ENCODE data around the gene AMOT. TPM values are rescaled to one million over a fixed set of nuclear protein-coding genes. Genes with fewer than 3 reads are reported as not detected.
A peak's percentile ranks its signal among the peaks of the same experiment; 100 is the strongest.
"Not testable (repeated sequence)": the region's sequence is repeated elsewhere in the genome, so short reads cannot be mapped to it uniquely, and the experiment has no call there.

AMOT gene
- 1.7 and 3.2 TPM in 2 replicates for total RNA-seq (2014; rRNA removed; shearing (Covaris generic))

DNA sequence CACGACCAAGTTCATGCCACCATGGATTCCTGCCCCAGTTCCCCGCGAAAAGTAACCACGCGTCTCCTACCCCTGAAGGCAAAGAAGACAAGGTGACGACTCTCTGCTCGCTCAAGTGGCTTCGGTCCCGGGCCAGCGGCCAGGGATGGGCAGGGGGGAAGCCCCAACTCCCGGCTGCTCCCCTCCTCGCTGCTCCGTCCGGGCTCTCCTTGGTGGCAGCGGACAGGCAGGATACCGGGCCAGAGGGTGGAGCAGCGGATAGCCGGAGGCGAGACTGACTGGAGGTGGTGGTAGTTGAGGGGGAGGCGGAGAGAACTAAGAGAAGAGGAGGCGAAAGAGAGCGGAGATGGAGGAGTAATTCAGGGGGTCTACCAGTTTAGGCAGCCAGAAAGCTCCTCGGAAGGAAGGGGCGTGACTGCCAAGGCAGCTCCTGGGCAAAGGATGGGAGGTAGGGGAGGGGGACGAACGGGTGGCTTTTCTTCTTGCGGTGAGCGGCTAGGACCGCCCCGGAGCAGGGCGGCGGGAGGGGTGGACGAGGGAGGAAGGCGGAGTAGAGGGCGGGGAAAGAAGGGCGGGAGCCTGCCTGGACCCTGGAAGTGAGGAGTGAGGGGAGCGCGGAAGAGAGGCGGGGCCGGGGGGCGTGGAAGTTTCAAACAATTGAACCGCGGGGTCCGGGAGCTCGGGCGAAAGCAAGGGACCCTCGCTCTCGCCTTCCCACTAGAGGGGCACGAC, at the start of gene AMOT:
TSS of gene AMOT (minus strand) at position 450 of the 732 bp plus-strand sequence. CDS start 17,705 bp downstream, outside the sequence.
- peak; percentile 26 for DNase-seq (ENCODE audit: low spot score)

DNA sequence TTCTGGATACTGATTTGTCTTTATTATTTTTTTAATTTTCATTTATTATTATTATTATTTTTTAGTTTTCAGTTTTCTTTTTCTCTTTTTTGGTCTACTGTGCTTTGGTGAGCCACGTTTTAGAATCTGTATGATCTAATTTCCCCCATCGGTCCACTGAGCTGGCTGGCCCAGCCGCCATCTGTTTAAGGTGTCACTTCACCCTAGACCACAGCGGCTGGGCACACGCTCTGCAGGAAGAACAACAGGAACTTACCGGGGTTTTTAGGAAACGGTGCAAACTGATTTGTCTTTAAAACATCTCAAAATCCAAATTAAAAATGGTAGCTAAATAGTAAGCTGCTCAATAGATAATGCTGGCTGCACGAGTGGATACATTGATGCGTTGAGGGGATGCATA, 48.8 kb upstream of the AMOT start:
- DNase-seq (ENCODE audit: low spot score): no peak

GRCh38 chrX:112888916-112889315, 48.3 kb upstream of the AMOT start:
- DNase-seq (ENCODE audit: low spot score): no peak

GRCh38 chrX:112877771-112878173, 37.1 kb upstream of the AMOT start:
- DNase-seq (ENCODE audit: low spot score): no peak

DNA sequence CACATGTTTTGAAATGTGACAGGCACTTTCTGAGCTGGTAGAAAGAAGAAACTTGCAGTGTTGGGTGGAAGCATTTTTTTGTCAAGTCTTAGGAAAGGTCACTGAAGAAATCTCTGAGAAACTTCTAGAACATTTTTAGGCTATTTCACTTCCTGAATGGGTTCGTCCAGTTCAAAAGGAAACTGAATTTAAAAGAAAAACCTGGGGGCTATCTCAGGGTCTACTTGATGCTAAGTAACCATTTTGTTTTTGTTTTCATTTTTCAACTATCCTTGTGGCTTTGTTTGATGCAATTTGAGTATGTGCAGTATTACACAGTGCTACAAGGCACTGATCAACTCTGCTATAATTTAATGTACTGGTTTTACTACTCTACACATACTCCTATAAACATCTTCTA, 34.0 kb upstream of the AMOT start:
- no peak for DNase-seq (ENCODE audit: low spot score)

DNA sequence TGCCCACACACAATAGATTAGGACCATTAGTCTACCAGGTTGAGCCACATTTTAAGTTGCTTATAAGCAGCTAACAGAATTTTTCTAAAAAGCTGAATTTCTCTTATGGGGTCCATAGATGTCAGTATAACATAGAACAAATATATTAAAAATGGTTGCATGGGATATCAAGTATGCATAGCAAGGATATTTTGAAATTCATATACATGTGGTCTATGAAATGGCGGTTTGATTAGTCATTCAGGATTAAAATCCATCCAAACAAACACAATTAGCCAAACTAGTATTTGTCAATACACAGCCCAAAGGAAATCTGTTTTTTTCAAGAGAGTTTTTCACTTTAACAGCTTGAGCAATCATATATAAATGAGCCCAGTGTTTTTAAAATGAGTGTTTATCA, 33.5 kb upstream of the AMOT start:
- no peak for DNase-seq (ENCODE audit: low spot score)

GRCh38 chrX:112868586-112868985, 28.0 kb upstream of the AMOT start:
- no peak for DNase-seq (ENCODE audit: low spot score)

DNA sequence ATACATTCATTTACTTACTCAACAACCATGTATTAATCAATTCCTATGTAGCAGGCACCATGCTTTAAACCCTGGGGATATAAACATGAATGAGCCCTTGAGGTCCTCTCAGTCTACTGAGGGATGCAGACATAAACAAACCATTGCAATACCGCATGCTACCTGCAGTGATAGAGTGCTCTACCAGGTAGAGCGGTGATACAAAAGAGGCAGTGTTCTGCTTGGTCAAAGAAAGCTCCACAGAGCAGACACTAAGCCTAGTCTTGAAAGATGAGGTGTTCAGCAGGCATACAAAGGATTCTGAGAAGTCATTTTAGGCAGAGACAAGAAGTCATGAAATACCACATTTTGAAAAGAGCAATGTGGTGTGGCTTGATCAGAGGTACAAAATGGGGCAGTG, 26.9 kb upstream of the AMOT start:
- no peak for DNase-seq (ENCODE audit: low spot score)

GRCh38 chrX:112866175-112866574, 25.5 kb upstream of the AMOT start:
- DNase-seq (ENCODE audit: low spot score): no peak

GRCh38 chrX:112865464-112866025, 24.9 kb upstream of the AMOT start:
- no peak for DNase-seq (ENCODE audit: low spot score)

DNA sequence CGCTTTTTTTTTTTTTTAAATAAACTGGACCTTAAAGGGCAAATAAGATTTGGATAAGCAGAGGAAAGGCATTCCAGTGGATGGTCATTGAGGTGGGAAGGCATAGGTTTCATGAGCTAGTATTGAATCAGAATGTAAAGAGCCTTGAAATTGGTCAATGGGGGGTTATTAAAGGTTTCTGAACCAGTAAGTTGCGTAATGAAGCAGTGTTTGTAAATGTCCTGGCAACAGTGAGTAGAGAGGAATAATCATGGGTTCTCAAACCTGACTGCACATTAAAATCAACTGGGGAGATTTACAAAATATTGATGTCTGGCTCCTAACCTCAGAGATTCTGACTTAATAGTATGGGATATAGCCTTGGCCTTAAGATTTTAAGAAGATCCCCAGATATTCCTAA, 23.2 kb upstream of the AMOT start:
- no peak for DNase-seq (ENCODE audit: low spot score)

- DNase-seq (ENCODE audit: low spot score): no peak
These were observed 16.8 kb upstream of the AMOT start for GRCh38 chrX:112857478-112857878.

GRCh38 chrX:112854901-112855300, 14.3 kb upstream of the AMOT start:
- not testable (repeated sequence) for DNase-seq (ENCODE audit: low spot score)

DNA sequence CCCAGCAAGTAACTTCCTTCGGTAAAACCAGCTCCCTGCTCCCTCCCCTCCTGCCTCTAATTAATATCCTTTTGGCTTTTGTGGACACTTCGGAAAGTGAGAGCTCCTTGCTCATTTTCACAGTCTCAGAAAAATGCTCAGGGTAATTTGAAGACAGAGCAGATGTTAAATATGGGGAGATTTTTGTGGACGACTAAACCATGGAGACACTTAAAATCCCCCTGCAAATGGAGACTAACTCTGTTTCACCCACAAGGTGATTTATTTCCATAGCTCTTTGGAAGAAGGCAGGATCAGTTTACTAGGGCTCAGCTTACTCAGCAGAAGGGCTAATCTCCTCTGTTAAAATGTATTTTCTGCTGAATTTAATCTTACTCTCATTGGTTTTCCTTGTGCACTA, 12.2 kb upstream of the AMOT start:
- DNase-seq (ENCODE audit: low spot score): no peak

DNA sequence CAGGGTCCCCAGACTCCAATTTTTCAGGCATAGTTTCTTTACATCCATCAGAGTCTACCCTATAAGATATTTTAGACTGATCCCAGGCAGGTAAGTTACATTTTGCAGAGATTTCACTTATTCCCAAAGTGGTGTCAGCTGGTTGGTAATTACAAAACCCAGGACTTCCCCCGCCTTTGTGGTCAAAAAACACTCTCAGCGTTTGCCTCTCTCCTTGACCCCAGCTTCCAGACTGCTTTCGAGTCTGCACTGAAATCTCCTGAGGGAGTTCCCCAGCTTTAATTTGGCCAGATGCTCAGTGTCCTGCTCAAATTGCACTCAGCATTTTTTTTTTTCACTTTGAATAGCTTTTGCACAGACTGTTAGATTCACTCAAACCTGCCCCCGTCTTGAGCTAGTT, 11.2 kb upstream of the AMOT start:
- no peak for DNase-seq (ENCODE audit: low spot score)

GRCh38 chrX:112851161-112851779, 10.6 kb upstream of the AMOT start:
- DNase-seq (ENCODE audit: low spot score): no peak

DNA sequence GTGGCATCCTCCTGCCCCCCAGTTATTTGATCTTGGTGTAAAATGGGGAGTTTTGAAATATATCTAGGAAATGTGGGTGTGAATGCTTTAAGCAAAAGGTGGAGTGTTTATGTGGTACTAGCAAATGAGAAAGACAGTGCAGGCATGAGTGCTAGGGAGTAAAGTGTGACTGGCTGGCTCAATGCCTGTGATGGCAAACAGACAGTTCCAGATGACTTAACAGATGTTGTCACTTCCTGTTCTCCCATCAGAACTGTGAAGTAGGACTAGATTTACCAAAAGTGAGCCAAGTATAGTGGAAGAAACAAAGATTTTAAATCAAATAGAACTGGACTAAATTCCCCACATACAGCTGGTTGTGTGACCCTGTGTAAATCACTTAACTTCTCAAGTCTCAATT, 8.4 kb upstream of the AMOT start:
- no peak for DNase-seq (ENCODE audit: low spot score)

GRCh38 chrX:112846782-112847181, 6.2 kb upstream of the AMOT start:
- no peak for DNase-seq (ENCODE audit: low spot score)

GRCh38 chrX:112846187-112846586, 5.6 kb upstream of the AMOT start:
- DNase-seq (ENCODE audit: low spot score): no peak

DNA sequence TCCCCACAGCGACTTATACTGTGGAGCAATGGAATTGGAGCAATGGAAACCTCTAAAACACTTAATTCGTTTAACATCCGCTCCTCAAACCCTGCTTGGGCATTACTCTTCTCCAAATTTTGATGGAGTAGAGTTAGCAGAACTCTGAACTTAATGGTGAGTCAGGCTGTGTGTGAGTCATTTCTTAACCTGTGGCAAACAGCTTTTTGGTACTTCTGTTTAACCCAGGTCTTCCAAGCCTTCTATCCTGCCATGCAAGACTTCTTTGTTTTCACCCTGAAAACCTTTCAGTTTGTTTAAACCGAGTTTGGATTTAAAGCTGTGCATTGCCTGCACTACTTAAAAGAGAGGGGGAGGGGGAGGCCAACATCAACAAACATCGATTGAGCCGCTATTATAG, 3.6 kb upstream of the AMOT start:
- no peak for DNase-seq (ENCODE audit: low spot score)

DNA sequence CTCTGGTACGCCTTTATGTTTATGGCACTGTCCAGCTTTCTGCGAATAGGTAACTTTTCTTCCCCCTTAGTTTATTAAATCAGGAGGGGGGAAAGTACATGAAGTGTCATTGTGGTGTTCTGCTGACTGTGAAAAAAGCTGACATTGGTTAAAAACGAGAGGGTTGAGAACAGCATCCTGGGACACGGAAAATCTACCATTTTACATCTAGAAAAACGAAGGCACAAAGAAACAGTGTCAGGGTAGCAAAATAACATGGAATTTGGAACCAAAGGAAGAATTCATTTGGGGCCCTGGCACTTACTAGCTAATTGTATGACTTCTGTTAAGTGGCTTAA, 1.2 kb upstream of the AMOT start:
- DNase-seq (ENCODE audit: low spot score): no peak

DNA sequence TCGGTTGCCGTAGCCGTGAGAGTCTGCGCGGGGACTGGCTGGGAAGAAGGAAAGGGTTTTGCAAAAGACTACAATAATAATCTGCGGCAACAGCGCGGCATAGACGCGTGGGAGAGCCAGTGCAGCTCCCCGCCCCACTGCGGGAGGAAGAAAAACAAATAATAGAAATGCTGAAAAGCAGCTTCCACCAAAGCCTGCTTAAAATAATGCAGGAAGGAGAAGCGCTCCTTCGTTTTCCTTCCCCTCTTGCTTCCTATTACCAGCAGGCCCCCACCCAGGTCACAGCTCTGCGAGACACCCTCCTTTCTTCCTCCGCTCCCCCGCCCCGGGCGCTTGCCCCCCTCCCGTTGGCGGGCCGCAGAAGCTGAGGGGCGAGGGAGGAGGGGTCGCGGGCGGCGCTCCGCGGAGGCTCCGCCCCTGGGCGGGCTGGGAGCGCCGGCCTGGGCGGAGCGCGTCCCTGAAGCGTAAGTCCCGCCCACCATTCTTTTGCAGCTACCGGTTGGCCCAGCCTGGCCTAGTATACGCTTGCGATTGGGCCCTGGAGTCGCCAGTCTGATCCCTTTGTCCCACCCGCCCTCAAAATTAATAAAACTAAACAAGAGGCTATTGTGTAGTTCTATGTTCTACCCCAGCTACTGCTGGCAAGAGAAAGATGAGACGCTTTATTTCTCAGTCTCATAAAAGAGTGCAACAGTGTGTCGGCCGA, 636 bp upstream of the AMOT start:
- DNase-seq (ENCODE audit: low spot score): peak; percentile 62

- DNase-seq (ENCODE audit: low spot score): no peak
These were observed 775 bp downstream of the AMOT start for GRCh38 chrX:112839856-112840255.
